Activated CD4-positive, alpha-beta T cell treated with anti-CD3 and anti-CD28 coated beads for 4 hours (primary cell): ENCODE data around the gene SLCO1B1.

Experiments used
- DNase-seq, 2 donors: peaks; one replicate each; pipeline ENCODE4 v3.0.0-alpha.2; 2020

The SLCO1B1 gene

DNA sequence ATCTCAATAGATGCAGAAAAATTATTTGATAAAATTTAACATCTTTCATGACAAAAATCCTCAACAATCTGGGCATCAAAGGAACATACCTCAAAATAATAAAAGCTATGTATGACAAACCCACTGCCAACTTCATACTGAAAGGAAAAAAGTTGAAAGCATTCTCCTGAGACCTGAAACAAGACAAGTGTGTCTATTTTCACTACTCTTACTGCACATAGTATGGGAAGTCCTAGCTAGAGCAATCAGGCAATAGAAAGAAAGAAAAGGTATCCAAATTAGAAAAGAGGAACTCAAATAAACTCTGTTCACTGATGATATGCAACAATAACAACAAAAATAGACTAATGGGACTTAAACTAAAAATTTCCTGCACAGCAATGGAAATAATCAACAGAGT is 90.1 kb downstream of the SLCO1B1 start:
- no peak for DNase-seq

DNA sequence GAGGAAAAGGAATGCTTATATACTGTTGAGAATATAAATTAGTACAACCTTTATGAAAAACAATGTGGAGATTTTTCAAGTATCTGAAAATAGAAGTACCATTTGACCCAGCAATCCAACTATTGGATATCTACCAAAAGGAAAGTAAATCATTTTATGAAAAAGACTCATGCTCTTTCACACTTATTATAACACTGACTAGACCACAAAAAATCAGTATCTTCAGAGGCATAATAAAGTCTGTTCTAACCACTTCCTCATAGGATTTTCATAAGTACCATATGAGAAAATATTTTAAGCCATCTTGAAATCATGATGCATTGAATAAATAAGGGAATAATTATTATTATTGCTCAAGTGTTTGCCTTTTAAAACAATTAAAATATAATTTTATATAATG is 90.8 kb downstream of the SLCO1B1 start:
- DNase-seq: no peak

DNA sequence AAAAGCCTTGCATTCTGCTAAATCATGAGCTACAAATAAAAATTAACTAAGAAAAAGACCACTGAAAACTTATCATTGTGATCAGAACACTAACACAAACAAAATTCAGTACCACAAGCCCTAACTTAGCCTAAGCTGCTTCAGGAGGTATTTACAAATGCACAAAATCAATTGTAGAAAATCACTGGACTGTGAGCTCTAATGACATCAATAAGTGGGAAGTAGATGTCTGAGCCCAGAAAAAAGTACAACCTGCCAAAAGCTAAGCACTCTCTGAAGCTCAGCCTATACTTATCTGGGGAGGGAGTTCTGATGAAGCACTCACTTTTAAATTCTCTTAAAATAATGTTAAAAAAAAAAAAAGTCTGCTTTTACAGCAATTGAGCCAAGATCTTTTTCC is 92.9 kb downstream of the SLCO1B1 start:
- DNase-seq: no peak

DNA sequence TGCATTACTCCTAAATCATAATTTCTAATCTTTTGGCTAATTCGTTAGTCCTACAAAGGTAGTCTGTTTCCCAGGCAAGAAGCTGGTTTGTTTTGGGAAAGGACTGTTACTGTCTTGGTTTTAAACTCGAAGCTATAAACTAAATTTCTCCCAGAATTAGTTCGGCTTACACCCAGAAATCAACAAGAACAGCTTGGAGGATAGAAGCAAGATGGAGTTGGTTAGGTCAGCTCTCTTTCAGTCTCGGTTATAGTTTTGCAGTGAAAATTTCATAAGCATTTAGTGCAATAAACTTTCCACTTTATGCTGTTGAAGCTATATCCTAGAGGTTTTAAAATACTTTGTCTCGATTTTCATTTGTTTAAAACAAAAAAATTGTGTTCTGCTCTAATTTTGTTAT is 103.4 kb downstream of the SLCO1B1 start:
- no peak for DNase-seq

DNA sequence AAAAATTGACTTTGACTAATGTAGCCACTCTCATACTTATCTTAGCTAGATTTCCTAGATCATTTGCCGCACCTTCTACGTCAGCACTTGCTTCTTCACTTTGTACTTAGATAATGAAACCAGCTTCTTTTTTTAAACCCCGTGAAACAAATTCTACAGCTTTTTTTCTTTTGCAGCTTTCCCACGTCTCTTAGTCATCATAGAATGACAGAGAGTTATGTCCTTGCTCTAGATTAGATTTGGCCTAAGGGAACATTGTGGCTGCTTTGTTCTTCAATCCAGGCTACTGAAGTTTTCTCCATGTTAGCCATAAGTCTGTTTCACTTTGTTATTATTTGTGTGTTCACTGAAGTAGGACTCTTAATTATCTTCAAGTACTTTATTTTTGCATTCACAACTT is 108.9 kb downstream of the SLCO1B1 start:
- DNase-seq: no peak

DNA sequence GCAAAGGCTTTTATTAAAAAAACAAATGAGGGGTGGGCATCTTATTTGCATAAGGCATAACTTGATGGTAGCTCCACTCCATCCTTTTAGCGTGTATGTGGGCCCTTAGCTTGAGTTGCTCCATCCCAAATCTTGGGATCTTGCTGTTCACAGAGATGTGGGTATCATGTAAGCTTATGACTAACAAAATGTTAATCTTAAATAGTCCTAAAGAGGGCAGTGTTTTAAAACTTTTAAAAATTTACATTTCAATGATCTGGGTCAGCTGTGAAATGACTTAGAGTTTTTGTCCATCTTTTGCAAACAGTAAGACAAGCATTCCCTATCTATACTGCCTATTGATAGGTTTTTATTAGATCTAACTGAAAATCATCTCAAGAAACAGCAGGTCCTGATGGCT is 117.7 kb downstream of the SLCO1B1 start:
- DNase-seq: no peak

DNA sequence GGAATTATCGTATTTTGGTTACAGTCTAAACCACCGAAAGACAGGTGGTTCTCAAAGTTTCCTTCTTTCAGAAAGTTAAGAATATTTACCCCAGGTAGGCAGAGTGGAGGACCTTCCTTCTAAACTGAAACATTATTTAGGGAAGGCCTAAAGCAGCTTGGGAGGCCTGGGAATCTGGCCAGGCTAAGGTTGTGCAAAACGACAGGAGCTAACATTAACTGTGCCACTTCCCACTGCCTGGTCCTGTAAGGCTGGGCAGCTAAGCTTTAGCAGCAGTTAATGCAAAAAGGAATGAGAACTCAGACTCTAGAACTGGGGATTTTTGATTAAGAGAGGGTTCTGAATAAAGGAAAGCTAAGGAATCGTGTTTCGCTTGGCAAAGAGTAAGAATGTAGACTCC is 121.1 kb downstream of the SLCO1B1 start:
- no peak for DNase-seq

DNA sequence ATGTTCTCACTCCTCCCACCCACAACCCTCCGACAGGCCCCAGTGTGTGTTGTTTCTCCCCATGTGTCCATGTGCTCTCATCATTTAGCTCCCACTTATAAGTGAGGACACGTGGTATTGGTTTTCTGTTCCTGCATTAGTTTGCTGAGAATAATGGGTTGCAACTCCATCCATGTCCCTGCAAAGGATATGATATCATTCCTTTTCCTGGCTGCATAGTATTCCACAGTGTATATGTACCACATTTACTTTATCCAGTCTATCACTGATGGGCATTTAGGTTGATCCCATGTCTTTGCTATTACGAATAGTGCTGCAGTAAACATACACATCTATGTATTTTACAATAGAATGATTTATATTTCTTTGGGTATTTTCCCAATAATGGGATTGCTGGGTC is 126.2 kb downstream of the SLCO1B1 start:
- DNase-seq: no peak

DNA sequence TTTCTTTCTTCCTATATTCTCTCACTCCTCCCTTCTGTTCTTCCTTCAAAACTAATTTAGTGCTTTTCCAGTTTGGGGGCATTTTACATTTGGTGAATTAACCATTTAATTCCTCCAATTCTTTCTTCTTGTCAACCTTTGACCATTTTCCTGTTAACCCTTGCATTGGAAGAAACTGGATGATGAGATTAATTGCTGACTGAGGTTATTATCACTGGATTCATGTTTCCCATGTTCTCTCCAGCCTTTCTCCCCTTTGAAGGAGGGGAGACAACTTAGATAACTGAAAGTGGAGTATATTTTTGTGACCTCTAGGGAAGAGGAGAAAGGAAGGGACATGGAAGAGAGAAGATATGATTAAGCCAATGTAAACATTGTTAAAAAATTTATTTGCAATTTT is 133.2 kb downstream of the SLCO1B1 start:
- no peak for DNase-seq

DNA sequence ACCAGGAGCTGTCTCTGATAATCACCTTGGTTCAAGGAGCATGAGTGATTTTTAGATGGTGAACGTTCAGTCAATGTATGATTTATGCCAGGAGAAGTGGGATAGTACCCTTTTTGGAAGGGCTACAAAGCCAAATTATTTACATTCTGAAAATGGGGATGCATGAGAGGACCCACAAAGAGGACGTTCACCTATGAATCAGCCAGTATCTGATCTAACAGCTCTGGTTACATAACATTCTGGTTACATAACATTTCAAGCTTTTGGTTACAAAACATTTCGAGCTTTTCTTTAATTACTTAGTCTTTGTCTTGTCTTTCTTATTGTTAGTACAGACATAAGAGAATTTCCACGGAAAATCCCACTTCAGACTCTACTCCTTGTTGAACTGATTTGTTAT is 134.9 kb downstream of the SLCO1B1 start:
- no peak for DNase-seq

DNA sequence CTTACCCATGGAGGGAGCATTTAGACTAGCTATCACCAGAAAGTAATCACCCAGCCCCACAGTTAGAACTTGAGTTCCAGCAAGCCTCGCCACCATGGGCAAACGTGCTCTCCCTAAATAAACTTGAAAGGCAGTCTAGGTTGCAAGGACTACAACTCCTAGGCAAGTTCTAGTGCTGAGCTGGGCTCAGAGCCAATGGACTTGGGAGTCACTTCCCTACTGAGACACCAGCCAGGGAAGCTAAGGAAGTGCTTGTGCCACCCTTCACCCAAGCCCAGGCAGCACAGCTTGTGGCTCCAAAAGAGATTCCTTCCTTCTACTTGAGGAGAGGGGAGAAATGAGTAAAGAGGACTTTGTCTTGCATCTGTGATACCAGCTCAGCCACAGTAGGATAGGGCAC is 145.8 kb downstream of the SLCO1B1 start:
- no peak for DNase-seq
